Testis (tissue), 2 donors: ENCODE data around the gene PCDHA9.

Experiments used
- POLR2A ChIP-seq: fragments of 450-650 bp; IDR thresholded peaks from one replicate; pipeline ENCODE4 v1.6.1; 2017; ENCODE audit warnings: antibody characterized with exemption, mild to moderate bottlenecking, moderate library complexity
- TF ChIP-seq, protein P1 (sequence below), 3 experiments: fragments of 450-650 bp in 2 of 3; fragments of 200-600 bp in 1 of 3; sonication (generic) in 1 of 3; IDR thresholded peaks; one replicate each; pipeline ENCODE4 v1.5.1; 2016 to 2019; ENCODE audit warnings: antibody characterized with exemption in 3 of 3, mild to moderate bottlenecking in 2 of 3, moderate library complexity in 1 of 3

DNA sequence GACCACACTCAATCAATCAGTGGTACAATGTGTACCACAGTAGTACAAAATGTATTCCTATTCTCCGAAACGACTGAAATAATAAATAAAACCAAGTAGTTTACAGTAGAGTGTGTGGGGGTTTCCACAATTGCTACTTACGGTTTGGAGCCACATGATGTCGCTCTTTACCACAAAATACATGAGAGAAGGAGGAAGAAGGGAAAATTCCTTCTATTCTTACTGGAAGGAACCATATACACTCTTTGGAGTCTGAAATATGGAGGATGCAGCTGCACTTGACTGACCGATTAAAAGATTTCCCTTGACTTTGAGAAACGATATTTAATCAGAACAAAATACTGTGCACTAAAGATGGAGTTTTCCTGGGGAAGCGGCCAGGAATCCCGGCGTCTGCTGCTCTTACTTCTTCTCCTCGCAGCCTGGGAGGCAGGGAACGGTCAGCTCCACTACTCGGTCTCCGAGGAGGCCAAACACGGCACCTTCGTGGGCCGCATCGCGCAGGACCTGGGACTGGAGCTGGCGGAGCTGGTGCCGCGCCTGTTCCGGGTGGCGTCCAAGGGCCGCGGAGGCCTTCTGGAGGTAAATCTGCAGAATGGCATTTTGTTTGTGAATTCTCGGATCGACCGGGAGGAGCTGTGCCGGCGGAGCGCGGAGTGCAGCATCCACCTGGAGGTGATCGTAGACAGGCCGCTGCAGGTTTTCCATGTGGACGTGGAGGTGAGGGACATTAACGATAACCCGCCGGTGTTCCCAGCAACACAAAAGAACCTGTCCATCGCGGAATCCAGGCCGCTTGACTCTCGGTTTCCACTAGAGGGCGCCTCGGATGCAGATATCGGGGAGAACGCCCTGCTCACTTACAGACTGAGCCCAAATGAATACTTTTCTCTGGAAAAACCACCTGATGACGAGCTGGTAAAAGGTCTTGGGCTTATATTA is 41.1 kb upstream of the PCDHA9 start, which contains the start of gene PCDHA4:
- no peak for TF ChIP-seq POLR2A
- TF ChIP-seq, protein P1, sequence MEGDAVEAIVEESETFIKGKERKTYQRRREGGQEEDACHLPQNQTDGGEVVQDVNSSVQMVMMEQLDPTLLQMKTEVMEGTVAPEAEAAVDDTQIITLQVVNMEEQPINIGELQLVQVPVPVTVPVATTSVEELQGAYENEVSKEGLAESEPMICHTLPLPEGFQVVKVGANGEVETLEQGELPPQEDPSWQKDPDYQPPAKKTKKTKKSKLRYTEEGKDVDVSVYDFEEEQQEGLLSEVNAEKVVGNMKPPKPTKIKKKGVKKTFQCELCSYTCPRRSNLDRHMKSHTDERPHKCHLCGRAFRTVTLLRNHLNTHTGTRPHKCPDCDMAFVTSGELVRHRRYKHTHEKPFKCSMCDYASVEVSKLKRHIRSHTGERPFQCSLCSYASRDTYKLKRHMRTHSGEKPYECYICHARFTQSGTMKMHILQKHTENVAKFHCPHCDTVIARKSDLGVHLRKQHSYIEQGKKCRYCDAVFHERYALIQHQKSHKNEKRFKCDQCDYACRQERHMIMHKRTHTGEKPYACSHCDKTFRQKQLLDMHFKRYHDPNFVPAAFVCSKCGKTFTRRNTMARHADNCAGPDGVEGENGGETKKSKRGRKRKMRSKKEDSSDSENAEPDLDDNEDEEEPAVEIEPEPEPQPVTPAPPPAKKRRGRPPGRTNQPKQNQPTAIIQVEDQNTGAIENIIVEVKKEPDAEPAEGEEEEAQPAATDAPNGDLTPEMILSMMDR (IDR thresholded peaks at IDR 0.05) = peak; percentile 26 to 46 (median 30)
